Measurements from ENCODE around the gene NPAS4.
"Not testable (repeated sequence)": the region's sequence is repeated elsewhere in the genome, so short reads cannot be mapped to it uniquely, and the experiment has no call there.

The NPAS4 gene

DNA sequence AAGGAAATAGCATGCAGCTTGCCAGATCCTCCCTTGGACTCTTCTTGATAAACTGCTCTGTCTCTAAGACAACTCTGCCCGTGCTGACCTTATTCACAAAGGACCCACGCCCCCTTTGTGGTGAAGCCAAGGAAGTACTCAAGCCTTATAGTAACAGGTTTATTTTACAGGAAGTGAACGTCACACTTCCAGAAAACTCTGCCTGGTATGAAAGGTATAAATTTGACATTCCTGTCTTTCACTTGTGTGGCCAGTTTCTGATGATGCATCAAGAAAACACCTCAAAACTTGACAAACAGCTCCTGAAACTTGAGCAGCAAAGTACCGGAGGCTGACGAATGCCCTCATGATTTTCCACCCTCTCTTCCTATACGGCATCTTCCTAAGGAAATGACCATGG, 33.4 kb downstream of the NPAS4 start:
- no peak for DNase-seq (ENCODE audit: low read depth in 2 of 2)

DNA sequence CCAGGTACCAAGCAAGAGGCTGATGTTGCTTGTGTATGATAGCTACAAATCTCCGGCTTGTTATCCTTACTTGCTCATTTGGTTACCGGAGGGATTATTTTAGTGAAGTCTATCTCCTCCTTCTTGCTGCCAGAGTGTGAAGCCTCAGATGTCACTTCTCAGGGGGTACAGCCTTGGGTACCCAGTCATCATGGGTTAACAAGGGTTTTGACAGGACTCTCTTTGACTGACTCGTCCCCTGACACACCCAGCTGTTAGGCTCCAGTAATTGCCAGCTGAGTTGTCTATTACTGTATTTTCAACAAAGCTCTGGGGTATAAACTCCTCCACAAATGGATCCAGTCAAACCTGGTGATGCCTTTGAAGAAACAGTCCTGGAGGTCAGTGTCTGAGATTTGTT, 34.0 kb downstream of the NPAS4 start:
- DNase-seq (ENCODE audit: low read depth in 2 of 2), result no peak

DNA sequence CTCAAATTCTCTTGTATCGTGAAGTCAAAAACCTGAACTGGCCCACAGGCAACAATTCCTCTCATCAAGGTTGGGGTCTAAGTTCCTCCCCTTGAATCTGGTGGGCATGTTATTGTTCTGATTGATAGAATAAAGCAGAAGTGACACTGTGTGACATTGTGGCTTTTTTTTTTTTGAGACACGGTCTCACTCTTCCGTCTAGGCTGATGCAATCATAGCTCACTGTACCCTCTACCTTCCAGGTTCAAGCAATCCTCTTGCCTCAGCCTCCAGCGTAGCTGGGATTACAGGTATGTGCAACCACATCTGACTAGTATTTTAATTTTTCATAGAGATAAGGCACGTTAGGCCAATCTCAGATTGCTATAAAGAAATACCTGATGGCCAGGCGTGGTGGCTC, 37.0 kb downstream of the NPAS4 start:
- no peak for DNase-seq (ENCODE audit: low read depth in 2 of 2)

DNA sequence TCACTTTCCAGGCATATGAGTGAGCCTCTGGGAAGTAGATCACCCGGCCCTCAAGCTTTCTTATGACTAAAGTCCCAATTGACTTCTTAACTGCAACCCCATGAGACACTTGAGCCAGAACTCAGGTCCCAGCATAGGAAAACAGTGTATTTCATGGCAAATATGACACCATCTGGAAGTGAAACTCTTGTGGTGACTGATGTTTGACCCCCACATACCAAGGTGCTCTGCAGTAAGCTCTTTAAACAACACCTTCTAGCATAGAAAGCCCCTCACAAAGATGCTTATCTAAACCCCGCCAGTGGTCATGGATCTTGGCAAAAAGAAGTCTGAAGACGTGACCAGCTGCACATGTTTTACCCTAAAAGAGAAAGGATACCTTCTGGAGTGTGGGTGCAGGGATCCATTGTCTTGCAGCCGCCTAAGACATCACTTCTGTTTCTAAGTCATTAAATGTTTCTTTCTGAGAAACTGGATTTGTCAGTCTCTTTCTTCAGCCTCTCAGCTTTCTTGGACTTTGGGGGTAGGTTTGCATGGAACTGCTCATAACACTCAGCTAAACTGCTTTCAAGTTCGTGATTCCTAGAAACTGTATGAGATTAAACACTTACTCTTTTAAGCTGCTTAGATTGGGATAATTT, 38.4 kb downstream of the NPAS4 start:
- no peak for DNase-seq (ENCODE audit: low read depth in 2 of 2)

DNA sequence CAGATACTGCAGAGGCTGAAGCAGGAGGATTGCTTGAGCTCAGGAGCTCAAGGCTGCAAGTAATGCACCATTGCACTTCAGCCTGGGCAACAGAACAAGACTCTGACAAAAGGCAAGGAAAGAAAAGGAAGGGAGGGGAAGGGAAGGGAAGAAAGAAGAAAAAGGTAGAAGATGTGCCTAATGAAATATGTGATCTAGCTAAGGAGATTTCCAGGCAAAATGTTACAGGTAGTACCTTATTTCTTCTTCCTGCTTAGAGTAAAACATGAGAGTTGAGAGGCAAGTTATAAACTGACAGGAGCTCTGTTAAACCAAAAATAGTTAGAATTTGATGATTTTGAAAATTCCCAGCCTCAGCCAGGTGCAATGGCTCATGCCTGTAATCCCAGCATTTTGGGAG, 41.2 kb downstream of the NPAS4 start:
- DNase-seq (ENCODE audit: low read depth in 2 of 2), result no peak

DNA sequence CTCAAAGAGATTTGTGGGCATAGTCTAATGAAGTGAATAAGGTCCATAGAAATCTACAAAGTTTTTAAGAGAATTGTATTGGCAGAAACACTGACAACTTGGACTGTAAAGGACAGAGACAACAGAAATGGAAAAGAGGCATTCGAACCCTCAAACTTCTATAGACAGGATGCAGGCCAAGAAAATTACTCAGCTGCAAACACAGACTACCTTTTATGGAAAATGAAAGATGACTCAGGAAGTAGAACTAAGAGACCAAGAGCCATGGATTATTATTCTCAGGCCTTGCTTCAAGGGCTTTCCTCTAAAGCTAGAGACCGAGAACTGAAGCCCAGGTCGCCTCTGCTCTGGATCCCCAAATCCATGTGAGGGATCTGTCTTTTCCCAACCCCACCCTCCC, 42.1 kb downstream of the NPAS4 start:
- DNase-seq (ENCODE audit: low read depth in 2 of 2), result no peak

DNA sequence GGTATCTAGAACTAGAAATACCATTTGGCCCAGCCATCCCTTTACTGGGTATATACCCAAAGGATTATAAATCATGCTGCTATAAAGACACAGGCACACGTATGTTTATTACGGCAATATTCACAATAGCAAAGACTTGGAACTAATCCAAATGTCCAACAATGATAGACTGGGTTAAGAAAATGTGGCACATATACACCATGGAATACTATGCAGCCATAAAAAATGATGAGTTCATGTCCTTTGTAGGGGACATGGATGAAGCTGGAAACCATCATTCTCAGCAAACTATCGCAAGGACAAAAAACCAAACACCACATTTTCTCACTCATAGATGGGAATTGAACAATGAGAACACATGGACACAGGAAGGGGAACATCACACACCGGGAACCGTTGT, 43.3 kb downstream of the NPAS4 start:
- DNase-seq (ENCODE audit: low read depth in 2 of 2), result not testable (repeated sequence)

DNA sequence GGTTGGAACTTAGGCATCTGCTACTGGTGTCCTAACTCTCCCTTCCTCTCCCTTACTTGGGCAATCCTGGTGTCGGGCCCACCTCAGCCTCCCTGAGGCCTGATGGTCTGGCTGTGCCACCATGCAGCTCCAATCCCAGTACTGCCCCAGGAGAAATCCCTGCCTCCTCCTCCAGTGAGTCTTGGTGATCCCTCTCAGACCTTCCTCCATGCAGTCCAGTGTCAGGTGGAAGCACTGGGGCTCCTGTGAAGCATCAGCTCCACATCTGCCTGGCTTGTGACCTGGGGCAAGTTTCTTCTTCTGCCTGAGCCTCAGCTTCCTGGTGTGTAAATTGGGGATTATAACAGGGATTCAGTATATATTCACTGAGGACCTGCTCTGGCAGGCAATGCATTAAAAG, 44.1 kb downstream of the NPAS4 start:
- no peak for DNase-seq (ENCODE audit: low read depth in 2 of 2)

DNA sequence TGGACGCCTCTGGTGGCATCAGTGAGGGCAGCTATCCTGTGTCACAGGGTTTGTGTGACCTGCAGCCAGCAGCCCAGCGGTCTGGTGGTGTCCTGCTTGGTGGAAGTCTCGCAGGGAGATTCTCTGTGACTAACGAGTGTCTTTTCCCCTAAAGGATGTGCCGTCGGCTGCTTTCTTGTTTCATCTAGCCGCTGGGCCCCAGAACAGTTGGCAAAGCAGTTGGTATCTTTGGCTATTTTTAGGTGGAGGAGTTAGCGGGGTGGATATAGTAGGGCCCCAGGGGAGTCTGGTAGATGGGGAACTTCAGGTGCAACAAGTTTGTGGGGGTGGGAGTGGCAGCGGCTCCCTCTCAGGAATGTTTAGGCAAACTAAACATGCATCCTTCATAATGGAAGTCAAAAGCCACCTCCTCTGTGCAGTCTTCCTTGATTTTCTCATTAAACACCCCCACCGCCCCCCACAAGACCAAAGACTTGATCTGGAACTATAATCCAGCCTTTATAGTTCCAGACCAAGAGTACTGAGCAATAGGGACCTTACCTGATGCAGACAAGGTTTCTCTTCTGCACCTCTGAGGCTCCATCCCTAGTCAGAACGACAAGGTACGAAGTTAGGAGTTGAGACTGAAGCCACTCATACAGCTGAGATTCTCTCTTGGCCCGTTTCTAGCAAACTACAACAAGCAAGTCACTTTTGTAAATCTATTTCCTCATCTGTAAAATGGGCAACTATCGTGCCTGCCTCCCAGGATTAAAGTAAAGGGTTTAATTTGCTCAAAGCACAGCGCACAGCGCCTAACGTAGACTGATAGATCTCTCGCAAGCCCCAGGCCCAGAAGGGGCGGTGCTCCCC, 44.8 kb downstream of the NPAS4 start:
- DNase-seq (ENCODE audit: low read depth in 2 of 2), result no peak

DNA sequence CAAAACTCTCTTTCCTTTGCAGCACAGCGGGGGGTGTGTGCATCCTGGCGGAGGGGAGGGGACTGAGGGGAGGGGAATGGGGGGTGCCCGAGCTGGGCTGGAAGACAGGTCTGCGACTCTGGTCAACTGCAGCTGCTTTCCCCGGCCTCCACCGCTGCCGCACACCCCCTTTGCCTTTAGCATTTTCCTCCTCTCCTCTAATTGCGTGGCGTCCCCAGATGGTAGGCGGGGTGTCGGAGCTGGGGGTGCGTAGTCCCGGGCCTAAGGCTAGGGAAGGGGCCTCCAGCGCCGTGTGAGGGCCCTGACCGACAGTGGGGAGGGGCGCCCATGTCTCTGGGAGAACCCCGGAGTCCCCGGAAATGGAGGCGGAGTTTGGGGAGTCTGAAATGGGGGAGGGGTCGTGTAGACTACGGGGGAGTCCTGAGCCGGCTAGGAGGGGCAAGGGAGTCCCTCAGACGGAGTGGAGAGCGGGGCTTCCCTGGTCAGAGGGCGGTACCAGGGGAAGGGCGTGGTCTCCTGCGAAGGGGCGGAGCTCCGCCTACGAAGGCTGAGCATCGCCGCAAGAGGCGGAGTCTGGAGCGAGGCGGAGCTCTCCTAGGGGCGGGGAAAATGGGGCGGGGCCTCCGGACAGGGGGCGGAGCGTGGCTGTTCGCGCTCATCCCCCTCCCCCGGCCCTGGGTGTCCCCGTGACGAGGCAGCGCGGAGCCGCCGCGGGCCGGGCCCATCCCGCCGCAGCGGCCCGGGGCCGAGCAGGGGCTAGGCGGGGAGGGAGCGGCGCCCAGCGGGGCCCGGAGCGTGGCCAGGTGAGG, 45.6 kb downstream of the NPAS4 start, which contains the start of gene PELI3:
Gene PELI3, plus strand, starts transcription at position 681 of the 809 bp plus-strand sequence. CDS start 1,224 bp downstream, outside the sequence.
- DNase-seq (ENCODE audit: low read depth in 2 of 2), result peak; percentile 91 to 94

DNA sequence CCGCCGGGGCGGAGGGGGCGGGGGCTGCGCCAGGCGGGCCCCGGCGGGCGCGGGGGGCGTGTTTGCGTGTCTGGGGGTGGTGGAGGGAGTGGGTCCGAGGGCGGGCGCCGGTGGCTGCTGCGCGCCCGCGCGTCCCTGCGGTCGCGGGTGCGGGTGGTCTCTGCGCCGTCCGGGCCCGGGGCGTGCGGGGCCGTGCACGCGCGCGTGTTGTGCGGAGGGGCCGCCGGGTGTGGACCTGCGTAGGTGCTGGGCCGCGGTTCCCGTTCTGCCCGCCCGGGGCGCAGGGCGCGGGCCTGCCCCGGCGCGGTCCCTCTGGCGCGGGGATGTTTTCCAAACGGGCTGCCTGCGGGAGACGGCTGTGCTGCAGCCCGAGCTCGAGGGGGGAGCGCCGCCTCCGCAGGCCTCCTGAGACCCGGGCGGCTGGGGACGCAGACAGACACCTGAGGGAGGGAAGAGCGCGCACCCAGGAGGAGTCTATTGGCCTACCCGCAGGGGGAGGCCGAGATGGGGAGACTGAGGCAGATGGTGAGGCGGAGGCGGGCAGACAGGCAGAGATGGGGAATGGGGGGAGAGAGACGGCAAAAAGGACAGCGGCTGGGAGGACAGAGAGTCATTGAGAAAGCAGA, 46.3 kb downstream of the NPAS4 start:
- DNase-seq (ENCODE audit: low read depth in 2 of 2), result peak in 1 of 2 donors; percentile 29

DNA sequence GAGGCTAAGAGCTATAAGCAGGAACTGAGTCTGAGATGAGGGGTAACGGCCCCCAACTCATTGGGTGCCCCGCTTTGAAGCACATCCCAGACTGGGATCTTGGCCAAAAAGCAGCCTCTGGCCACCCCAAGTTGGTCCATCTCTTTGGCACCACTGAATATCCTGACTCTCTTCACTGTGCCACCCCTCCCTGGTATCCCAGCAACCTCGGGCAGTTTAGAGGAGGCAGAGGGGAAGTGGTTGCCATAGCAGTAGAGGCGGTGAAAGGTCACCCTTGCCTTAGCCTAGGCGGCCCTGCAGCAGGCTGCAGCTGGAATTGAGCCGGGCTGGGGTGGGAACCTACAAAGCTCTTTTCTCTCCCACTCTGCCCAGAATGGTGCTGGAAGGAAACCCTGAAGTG, 46.9 kb downstream of the NPAS4 start:
- DNase-seq (ENCODE audit: low read depth in 2 of 2), result no peak

DNA sequence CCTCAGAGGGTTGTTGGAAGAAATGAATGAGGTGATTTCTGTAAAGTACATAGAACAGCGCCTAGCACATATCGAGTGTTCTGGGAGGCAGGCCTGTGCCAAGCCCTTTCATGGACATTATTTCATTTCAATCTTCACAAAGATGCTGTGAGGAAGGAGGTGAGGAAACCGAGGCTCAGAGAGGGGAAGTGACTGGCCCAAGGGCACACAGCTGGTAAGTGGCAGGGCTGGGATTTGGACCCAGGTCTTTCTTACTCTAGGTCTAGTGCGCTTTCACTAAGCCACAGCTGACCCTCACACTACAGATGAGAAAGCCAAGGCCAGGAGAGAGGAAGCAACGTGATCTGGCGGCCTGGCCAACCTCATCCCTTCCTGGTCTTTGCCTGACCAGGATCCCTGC, 47.9 kb downstream of the NPAS4 start:
- DNase-seq (ENCODE audit: low read depth in 2 of 2), result no peak

DNA sequence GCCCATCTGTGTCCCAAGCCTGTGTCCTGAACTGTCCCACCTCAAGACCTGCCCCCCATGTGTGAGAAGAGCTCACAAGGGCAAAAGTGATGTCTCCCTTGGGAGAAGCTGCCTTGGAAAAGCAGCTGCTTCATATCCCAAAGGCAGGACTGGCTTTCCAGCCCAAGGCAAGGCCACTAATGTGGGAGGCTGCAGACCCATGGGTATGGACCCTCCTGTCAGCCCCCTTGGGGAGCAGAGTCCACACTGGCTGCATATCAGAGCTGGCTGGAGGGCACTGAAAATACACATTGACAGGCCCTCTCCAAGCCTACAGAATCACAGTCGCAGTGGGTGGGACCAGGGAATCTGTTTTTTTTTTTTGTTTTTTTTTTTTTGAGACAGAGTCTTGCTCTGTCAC, 48.6 kb downstream of the NPAS4 start:
- no peak for DNase-seq (ENCODE audit: low read depth in 2 of 2)

DNA sequence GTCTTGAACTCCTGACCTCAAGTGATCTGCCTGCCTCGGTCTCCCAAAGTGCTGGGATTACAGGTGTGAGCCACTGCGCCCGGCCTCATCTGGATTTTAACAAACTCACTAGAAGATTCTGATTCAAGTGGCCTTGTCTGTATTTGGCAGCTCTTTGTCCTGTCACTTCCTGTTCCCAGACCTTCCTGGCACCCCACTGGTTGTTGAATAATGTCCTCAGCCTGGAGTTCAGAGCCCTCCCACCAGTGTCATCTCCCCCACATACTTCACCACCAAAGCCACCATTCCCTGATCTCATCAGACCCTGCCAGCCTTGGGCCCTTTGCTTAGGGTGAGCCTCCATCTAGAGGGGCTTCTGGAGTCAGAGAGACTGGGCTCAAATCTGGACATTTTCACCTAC, 49.2 kb downstream of the NPAS4 start:
- no peak for DNase-seq (ENCODE audit: low read depth in 2 of 2)

DNA sequence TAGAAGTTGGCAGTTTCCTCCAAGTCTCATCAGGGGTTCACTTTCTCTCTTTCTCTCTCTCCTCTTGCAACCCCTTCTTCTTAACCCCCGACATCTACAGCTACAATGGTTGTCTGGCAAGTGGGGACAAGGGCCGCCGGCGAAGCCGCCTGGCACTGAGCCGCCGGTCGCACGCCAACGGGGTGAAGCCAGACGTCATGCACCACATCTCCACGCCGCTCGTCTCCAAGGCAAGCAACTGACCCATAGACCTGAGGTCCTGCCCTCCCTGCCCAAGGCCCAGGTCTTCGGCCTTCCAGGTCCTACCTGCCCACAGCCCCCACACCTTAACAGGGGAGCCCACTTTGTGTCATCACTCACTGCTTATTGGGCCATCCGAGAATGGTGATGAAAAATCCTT, 50.3 kb downstream of the NPAS4 start:
- no peak for DNase-seq (ENCODE audit: low read depth in 2 of 2)

DNA sequence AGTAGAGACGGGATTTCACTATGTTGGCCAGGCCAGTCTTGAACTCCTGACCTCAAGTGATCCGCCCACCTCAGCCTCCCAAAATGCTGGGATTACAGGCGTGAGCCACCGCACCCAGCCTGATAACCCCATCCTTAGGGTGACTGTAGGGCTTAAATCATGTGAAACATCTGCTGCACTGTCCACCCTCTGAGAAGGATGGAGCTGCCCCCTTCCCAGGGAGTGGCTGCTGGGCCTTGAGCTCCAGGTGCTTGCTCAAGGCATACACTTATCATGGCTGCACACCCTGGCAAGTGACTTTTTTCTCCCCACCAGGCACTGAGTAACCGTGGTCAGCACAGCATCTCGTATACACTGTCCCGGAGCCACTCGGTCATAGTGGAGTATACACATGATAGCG, 51.2 kb downstream of the NPAS4 start:
- no peak for DNase-seq (ENCODE audit: low read depth in 2 of 2)

DNA sequence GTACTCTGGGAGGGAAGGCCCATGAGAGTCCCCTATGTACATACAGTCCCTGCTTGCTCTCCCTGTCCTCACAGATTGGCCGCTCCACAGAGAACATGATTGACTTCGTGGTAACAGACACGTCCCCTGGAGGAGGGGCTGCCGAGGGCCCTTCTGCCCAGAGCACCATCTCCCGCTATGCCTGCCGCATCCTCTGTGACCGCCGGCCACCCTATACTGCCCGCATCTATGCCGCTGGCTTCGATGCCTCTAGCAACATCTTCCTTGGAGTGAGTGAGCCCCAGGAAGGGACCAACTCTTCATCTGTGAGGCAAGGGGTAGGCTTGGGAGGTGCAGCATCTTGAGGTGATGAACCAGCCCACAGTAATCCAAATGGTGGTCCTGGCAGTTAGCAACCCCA, 52.3 kb downstream of the NPAS4 start:
- no peak for DNase-seq (ENCODE audit: low read depth in 2 of 2)

DNA sequence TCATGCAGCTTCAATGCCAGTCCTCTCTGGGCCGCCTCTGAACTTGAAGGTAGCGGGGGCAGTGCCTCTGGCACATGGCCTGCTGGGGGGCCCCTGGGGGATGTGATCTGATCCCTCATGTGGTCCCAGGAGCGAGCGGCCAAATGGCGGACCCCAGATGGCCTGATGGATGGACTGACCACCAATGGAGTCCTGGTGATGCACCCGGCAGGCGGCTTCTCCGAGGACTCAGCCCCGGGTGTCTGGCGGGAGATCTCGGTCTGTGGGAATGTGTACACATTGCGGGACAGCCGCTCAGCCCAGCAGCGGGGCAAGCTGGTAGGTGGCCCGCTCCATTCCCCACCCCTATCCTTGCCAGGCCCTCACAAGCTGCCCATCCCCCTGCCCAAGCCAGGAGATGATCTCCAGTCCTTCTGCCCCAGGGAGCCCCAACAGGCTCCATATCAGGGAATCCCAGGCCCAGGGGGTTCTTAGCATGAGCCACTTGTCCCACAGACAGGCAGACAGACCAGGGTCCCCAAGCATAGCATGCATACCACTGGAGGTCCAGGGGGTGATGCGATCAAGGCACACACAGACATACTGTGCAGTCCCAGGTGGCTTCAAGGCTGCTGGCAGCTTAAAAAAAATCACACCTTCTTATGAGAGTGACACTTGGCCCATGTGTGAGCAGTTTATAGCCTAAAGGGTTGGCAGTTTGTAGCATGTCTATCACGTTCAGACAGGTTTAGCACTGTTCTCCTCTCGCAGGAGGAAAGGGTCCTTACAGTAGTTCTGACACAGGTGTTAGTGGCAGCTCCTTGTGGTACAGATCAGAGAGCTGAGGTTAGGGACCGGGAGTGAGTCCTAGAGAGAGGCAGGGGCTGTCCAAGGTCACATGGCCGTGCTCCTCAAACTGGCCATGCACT, 53.0 kb downstream of the NPAS4 start:
- DNase-seq (ENCODE audit: low read depth in 2 of 2), result no peak

DNA sequence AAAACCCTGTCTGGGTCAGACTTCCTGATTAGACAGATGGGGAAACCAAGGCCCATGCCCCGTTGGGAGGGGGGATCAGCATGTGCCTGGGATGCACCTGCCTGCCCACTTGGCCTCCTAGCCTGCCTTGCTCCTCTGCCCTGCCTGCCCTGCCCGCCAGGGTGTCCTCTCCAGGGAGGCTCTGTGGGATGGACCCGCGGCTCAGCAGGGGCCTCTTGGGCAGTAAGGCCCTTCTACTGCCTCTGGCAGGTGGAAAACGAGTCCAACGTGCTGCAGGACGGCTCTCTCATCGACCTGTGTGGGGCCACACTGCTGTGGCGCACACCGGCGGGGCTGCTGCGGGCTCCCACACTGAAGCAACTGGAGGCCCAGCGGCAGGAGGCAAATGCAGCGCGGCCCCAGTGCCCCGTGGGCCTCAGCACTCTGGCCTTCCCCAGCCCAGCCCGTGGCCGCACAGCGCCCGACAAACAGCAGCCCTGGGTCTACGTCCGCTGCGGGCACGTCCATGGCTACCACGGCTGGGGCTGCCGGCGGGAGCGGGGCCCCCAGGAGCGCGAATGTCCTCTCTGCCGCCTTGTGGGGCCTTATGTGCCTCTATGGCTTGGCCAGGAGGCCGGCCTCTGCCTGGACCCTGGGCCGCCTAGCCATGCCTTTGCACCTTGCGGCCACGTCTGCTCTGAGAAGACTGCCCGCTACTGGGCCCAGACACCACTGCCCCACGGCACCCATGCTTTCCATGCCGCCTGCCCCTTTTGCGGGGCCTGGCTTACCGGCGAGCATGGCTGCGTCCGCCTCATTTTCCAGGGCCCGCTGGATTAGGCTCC, 54.7 kb downstream of the NPAS4 start:
- no peak for DNase-seq (ENCODE audit: low read depth in 2 of 2)

Measured in stimulated activated CD4-positive, alpha-beta T cell treated with anti-CD3 and anti-CD28 coated beads, Interleukin-15, amount 100 ng/mL, for 48 hours (primary cell).